Neutrophil (primary cell): ENCODE measurements around the gene FBXL20.

Experiments
- H3K27ac ChIP-seq: fragments of 200-600 bp; sonication (generic); 2 replicates; pipeline ENCODE4 v1.5.1; 2016; ENCODE audit warnings: mild to moderate bottlenecking, moderate library complexity
- H3K27me3 ChIP-seq: fragments of 200-600 bp; sonication (generic); 2 replicates; pipeline ENCODE4 v1.6.0; 2016; ENCODE audit warnings: mild to moderate bottlenecking
- H3K36me3 ChIP-seq: fragments of 200-600 bp; sonication (generic); 2 replicates; pipeline ENCODE4 v1.5.1; 2017
- H3K4me1 ChIP-seq, 2 experiments: fragments of 200-600 bp in 1 of 2; sonication (generic) in 1 of 2; 1 replicate in 1 of 2; 2 replicates in 1 of 2; pipeline versions ENCODE4 v1.5.1 to v1.6.1; 2013 to 2016; ENCODE audit warnings: low read depth in 1 of 2, low read length in 1 of 2, mild to moderate bottlenecking in 1 of 2, moderate library complexity in 1 of 2; ENCODE audit not compliant: control insufficient read depth in 1 of 2, insufficient read depth in 1 of 2
- H3K4me3 ChIP-seq, 2 experiments: fragments of 200-600 bp in 1 of 2; sonication (generic) in 1 of 2; 1 replicate in 1 of 2; 2 replicates in 1 of 2; pipeline ENCODE4 v1.5.1; 2013 to 2016; ENCODE audit warnings: low read depth in 1 of 2, low read length in 1 of 2, mild to moderate bottlenecking in 1 of 2, moderate library complexity in 1 of 2
- H3K9me3 ChIP-seq: fragments of 200-600 bp; sonication (generic); 2 replicates; pipeline ENCODE4 v1.5.1; 2016
- TF ChIP-seq, protein P1 (sequence below): fragments of 200-600 bp; sonication (generic); IDR thresholded peaks from 2 replicates; pipeline ENCODE4 v1.5.1; 2016; ENCODE audit warnings: antibody characterized with exemption

Gene FBXL20

DNA sequence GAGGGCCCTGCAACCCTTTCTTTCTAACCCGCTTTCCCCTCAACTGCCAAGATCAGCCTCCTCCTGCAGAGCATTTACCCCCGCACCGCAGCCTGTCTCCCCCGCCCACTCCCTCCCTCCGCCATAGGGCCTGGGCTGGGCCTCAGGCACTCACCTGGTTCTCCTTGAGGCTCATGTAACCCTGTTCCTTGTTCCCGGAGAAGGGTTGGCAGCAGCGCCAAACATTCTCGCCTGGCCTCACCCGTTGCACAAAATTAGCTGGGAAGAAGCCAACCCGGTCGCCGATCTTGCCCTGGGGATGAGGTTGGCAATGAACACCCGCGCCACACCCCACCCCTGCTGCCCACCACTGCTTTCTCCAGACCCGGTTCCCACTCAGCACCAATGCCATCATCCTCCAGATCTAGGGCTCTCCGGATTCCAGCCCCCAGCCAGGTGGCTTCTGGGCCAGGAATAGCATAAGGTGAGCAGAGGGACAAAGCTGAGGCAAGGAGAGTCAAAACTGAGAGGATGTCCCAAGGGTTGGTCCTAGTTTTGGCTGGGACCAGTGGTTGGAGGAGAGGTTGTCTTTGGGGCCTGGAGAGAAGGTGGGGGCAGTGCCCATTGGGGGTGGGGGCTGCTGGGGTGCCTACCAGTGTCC, 188.5 kb downstream of the FBXL20 start:
- no peaks in the 10 kb centered on the region for H3K36me3 ChIP-seq
- H3K4me1 ChIP-seq: peaks cover 4 to 9% of the 10 kb centered on the region in 2 experiments
- H3K27me3 ChIP-seq: peaks cover 93% of the 10 kb centered on the region
- H3K4me3 ChIP-seq: no peak overlapping the region
- TF ChIP-seq, protein P1, sequence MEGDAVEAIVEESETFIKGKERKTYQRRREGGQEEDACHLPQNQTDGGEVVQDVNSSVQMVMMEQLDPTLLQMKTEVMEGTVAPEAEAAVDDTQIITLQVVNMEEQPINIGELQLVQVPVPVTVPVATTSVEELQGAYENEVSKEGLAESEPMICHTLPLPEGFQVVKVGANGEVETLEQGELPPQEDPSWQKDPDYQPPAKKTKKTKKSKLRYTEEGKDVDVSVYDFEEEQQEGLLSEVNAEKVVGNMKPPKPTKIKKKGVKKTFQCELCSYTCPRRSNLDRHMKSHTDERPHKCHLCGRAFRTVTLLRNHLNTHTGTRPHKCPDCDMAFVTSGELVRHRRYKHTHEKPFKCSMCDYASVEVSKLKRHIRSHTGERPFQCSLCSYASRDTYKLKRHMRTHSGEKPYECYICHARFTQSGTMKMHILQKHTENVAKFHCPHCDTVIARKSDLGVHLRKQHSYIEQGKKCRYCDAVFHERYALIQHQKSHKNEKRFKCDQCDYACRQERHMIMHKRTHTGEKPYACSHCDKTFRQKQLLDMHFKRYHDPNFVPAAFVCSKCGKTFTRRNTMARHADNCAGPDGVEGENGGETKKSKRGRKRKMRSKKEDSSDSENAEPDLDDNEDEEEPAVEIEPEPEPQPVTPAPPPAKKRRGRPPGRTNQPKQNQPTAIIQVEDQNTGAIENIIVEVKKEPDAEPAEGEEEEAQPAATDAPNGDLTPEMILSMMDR: no peak
- H3K27ac ChIP-seq: no peak overlapping the region
- H3K9me3 ChIP-seq: no peaks in the 10 kb centered on the region

DNA sequence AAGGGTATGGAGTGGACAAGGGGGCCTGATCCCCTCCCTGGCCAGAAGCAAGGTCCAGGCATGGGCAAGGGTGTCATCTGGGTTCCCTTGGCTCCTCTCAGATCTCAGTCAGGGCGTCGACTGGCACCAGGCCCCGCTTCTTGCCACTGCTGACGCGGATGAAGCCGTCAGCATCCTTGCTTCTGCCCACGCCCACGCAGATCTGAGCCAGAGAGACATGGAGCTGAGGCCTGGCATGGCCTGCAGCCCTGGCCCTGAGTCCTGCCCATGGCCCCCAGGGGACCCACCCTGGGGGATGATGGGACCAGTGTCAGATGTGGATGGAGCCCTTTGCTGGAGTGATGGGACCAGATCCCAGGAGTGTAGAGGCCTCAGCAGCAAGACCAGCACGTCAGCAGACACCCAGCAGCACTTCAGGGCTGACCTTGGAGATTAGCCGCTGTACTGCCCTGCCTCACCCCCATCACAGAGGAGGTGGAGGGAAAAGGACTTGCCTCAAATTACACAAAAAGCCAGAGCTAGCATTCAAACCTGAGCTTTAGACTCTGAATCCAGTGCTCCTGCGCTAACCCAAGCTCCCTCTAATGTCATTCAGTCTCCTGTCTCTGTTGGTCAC, 189.1 kb downstream of the FBXL20 start:
- peaks cover 4 to 9% of the 10 kb centered on the region in 2 experiments for H3K4me1 ChIP-seq
- H3K9me3 ChIP-seq: no peaks in the 10 kb centered on the region
- H3K4me3 ChIP-seq: no peak overlapping the region
- TF ChIP-seq, protein P1: no peak
- H3K27ac ChIP-seq: no peak overlapping the region
- H3K27me3 ChIP-seq: peaks cover 89% of the 10 kb centered on the region
- H3K36me3 ChIP-seq: no peaks in the 10 kb centered on the region

DNA sequence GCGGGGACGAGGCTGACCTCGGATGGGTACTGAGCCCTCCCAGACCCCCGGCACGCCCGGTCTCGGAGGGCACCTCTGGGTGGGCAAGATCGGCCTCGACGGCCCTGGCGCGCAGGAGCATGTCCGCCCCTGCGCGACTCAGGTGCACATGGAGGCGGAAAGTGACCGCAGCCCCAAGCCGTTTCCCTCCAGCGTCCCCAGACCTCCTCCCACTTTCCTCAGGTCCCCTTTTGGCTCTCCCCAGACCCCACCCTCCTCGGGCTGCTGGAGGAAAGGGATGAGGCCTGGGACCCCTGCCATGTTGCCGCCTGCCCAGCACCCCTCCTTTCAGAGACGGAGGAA, 191.4 kb downstream of the FBXL20 start:
- TF ChIP-seq, protein P1: no peak
- Histone ChIP-seq H3K4me3 (no peak overlapping the region), H3K27me3 (peaks cover 67% of the 10 kb centered on the region), H3K36me3 (peaks cover 2% of the 10 kb centered on the region), H3K9me3 (no peaks in the 10 kb centered on the region), H3K27ac (no peak overlapping the region), H3K4me1 (peaks cover 4 to 9% of the 10 kb centered on the region in 2 experiments)

DNA sequence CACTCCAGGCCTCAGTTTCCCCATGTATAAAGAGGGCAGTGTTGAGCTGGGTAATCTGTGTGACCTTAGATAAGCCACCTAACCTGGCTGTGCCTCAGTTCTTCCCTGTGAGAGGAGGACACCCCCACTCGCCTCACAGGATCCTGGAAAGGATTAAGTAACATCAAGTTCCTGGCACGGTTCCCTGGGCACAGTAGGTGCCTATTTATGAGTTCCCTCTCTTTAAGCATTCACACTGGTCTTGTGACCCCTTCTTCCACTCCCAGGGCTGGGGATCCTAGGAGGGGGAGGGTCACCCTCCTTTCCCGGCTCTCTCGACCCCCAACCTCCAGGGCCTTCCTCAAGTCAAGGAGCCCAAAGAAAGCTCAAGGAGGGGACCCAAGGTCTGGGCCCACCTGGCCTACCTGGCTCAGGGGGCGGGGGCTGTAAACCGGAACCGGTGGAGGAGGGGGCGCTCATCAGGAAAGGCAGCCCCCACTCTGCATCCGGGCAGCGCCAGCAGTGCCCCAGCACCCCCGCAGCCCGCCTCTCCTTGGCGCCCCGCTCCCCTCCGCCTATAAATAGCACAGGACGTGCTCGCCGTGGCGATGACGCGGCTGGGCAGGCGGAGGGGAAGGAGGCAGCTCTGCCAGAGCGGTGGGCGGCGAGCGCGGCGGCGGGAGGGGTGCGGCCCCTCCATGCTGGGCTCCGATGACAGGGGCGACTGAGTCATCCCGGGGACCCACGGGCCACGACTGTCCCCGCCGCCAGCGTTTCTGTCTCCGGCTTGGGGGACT, 191.9 kb downstream of the FBXL20 start:
- Histone ChIP-seq H3K36me3 (peaks cover 8% of the 10 kb centered on the region), H3K4me1 (peaks cover 4 to 9% of the 10 kb centered on the region in 2 experiments), H3K9me3 (no peaks in the 10 kb centered on the region), H3K27ac (no peak overlapping the region), H3K27me3 (peaks cover 62% of the 10 kb centered on the region), H3K4me3 (no peak overlapping the region)
- TF ChIP-seq, protein P1: no peak

DNA sequence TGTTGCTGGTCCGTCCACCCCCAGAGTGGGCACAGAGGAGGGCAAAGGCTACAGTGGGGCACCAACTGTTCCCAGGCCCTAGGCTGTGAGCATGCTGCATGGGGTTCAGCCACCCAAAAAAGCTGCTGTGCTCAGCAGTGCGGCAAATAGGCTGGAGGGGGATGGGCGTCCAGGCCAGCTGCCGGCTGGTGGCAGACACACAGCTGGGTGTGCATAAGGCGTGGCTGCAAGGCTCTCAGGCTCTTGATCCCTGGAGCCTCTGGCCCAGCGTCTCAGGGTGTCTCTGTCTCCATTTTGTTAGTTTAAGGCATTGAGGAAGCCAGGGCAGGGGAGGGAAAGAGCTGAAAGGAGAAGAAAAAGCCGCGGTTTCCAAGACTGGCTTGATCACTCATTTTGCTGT, 192.5 kb downstream of the FBXL20 start:
- H3K27ac ChIP-seq: no peak overlapping the region
- peaks cover 56% of the 10 kb centered on the region for H3K27me3 ChIP-seq
- TF ChIP-seq, protein P1: no peak

More for the DNA sequence above, 192.5 kb downstream of the FBXL20 start:
- Histone ChIP-seq H3K4me1 (peaks cover 4 to 9% of the 10 kb centered on the region in 2 experiments), H3K36me3 (peaks cover 14% of the 10 kb centered on the region), H3K9me3 (no peaks in the 10 kb centered on the region), H3K4me3 (no peak overlapping the region)
